HG02642 (cell line): ENCODE data around the gene NOTCH2.

Source experiments
- ATAC-seq: cut with Tn5 transposase; IDR thresholded peaks from one replicate; pipeline ENCODE4 v1.9.1; 2021; ENCODE audit warnings: mild to moderate bottlenecking; ENCODE audit not compliant: unreplicated experiment, poor library complexity

The NOTCH2 gene

GRCh38 chr1:119884711-119885110 lies 184.8 kb downstream of the NOTCH2 start:
- ATAC-seq = no peak

GRCh38 chr1:119883826-119884225 lies 185.6 kb downstream of the NOTCH2 start:
- ATAC-seq = no peak

- no peak for ATAC-seq
Observed at GRCh38 chr1:119882132-119883049, 187.1 kb downstream of the NOTCH2 start.

GRCh38 chr1:119879510-119880434 lies 189.7 kb downstream of the NOTCH2 start:
- no peak for ATAC-seq

GRCh38 chr1:119878171-119878570 lies 191.3 kb downstream of the NOTCH2 start:
- ATAC-seq = no peak

- no peak for ATAC-seq
Observed at GRCh38 chr1:119874186-119874585, 195.3 kb downstream of the NOTCH2 start.

- ATAC-seq = no peak
Observed at GRCh38 chr1:119873135-119874015, 196.1 kb downstream of the NOTCH2 start.

GRCh38 chr1:119871881-119872280 lies 197.6 kb downstream of the NOTCH2 start:
- no peak for ATAC-seq

GRCh38 chr1:119870917-119871596 lies 198.4 kb downstream of the NOTCH2 start:
- ATAC-seq = no peak

GRCh38 chr1:119869995-119870394 lies 199.5 kb downstream of the NOTCH2 start:
- ATAC-seq = no peak

GRCh38 chr1:119868176-119868575 lies 201.3 kb downstream of the NOTCH2 start:
- ATAC-seq = no peak

- ATAC-seq = no peak
Observed at GRCh38 chr1:119866451-119866850, 203.0 kb downstream of the NOTCH2 start.

GRCh38 chr1:119865627-119866026 lies 203.8 kb downstream of the NOTCH2 start:
- no peak for ATAC-seq

- ATAC-seq = no peak
Observed at GRCh38 chr1:119862276-119862675, 207.2 kb downstream of the NOTCH2 start.
